HG03159 (cell line): ENCODE results near the gene SBNO2.
A peak's percentile ranks its signal among the peaks of the same experiment; 100 is the strongest.

ENCODE experiments used
- ATAC-seq: cut with Tn5 transposase; IDR thresholded peaks from one replicate; pipeline ENCODE4 v1.9.1; 2021; ENCODE audit warnings: mild to moderate bottlenecking, moderate library complexity; ENCODE audit not compliant: unreplicated experiment

The SBNO2 gene

GRCh38 chr19:1079566-1080111 lies 94.4 kb downstream of the SBNO2 start:
- ATAC-seq, result no peak

- ATAC-seq, result peak; percentile 63
Observed at GRCh38 chr19:1076951-1077350, 97.1 kb downstream of the SBNO2 start.

- ATAC-seq, result no peak
Observed at GRCh38 chr19:1076046-1076386, 98.1 kb downstream of the SBNO2 start.

- no peak for ATAC-seq
Observed at GRCh38 chr19:1074544-1075283, 99.4 kb downstream of the SBNO2 start.

- no peak for ATAC-seq
Observed at GRCh38 chr19:1073956-1074517, 100.0 kb downstream of the SBNO2 start.

- no peak for ATAC-seq
Observed at GRCh38 chr19:1073063-1073955, 100.8 kb downstream of the SBNO2 start.

- no peak for ATAC-seq
Observed at GRCh38 chr19:1072371-1073015, 101.6 kb downstream of the SBNO2 start.

GRCh38 chr19:1070931-1071791 lies 102.9 kb downstream of the SBNO2 start:
- ATAC-seq, result no peak

GRCh38 chr19:1070576-1070930 lies 103.5 kb downstream of the SBNO2 start:
- no peak for ATAC-seq

GRCh38 chr19:1069009-1069779 lies 104.9 kb downstream of the SBNO2 start:
- ATAC-seq, result no peak

GRCh38 chr19:1068009-1069001 lies 105.8 kb downstream of the SBNO2 start:
- no peak for ATAC-seq

GRCh38 chr19:1067341-1067957 lies 106.6 kb downstream of the SBNO2 start:
- peak; percentile 14 for ATAC-seq

GRCh38 chr19:1066748-1067340 lies 107.2 kb downstream of the SBNO2 start, which contains the start of gene ARHGAP45:
Gene ARHGAP45 (plus strand): TSS chr19:1067167. CDS start chr19:1067406, 239 bp downstream.
- ATAC-seq, result peak; percentile 32

GRCh38 chr19:1066251-1066747 lies 107.8 kb downstream of the SBNO2 start:
- no peak for ATAC-seq

- ATAC-seq, result no peak
Observed at GRCh38 chr19:1065606-1066109, 108.4 kb downstream of the SBNO2 start.

- no peak for ATAC-seq
Observed at GRCh38 chr19:1064661-1065605, 109.1 kb downstream of the SBNO2 start.
